LNCaP clone FGC (cell line): ENCODE results near the gene KIF5C.

Experiments
- DNase-seq: peaks from one replicate; pipeline ENCODE4 v3.0.0-alpha.2; 2011; ENCODE audit warnings: low read depth
- H3K4me3 ChIP-seq: 2 replicates; pipeline ENCODE4 v1.5.1; 2011; ENCODE audit warnings: mild to moderate bottlenecking, low read depth, low read length, control low read depth
- CTCF ChIP-seq: IDR thresholded peaks from 2 replicates; pipeline ENCODE4 v1.5.1; 2012; ENCODE audit warnings: mild to moderate bottlenecking; ENCODE audit not compliant: control insufficient read depth, insufficient read depth; ENCODE audit errors: extremely low read depth

KIF5C gene

GRCh38 chr2:149015501-149015900 is 140.5 kb downstream of the KIF5C start:
- H3K4me3 ChIP-seq = no peak overlapping the region
- no peak for TF ChIP-seq CTCF
- DNase-seq = no peak

GRCh38 chr2:149015926-149016563 is 141.0 kb downstream of the KIF5C start:
- TF ChIP-seq CTCF = no peak

GRCh38 chr2:149017116-149017985 is 142.3 kb downstream of the KIF5C start:
- no peak overlapping the region for H3K4me3 ChIP-seq
- TF ChIP-seq CTCF = peak; percentile 78
- peak; percentile 32 for DNase-seq

More at GRCh38 chr2:149015926-149016563, 141.0 kb downstream of the KIF5C start:
- DNase-seq = no peak
- H3K4me3 ChIP-seq = no peak overlapping the region

GRCh38 chr2:149018981-149019380 is 144.0 kb downstream of the KIF5C start:
- DNase-seq = no peak
- TF ChIP-seq CTCF = no peak
- no peak overlapping the region for H3K4me3 ChIP-seq

- no peak for TF ChIP-seq CTCF
- no peak overlapping the region for H3K4me3 ChIP-seq
- DNase-seq = no peak
Observed at GRCh38 chr2:149019768-149020167, 144.7 kb downstream of the KIF5C start.

GRCh38 chr2:149020432-149020851 is 145.4 kb downstream of the KIF5C start:
- TF ChIP-seq CTCF = no peak
- DNase-seq = no peak

More at GRCh38 chr2:149020432-149020851, 145.4 kb downstream of the KIF5C start:
- no peak overlapping the region for H3K4me3 ChIP-seq
